NCI-H69 (cell line): Measurements from ENCODE around the gene JPT2.
"Not testable (repeated sequence)": the region's sequence is repeated elsewhere in the genome, so short reads cannot be mapped to it uniquely, and the experiment has no call there.

ENCODE experiments used
- DNase-seq: peaks from one replicate; lab custom pipeline; 2025; lab: John Stamatoyannopoulos, UW

Gene JPT2

DNA sequence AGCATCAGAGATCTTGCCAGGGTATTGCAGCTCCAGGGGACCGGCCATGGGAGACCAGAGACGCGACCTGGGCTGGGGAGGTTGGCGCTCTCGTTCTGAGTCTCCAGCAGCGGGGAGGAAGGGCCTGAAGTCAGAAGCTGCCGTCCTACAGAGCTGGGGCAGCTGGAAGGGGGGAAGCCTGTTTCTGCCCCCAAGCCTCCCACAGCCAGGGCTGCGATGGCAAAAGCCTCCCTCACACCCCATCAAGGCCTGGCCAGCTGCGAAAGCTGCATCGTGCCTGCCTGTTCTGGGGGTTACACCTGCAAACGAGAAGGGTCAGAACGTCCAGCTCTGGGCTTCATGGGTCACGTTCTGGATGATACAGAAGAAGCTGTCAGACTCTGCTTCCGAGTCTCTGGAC is 54.0 kb downstream of the JPT2 start:
- no peak for DNase-seq

- DNase-seq, result not testable (repeated sequence)
Measured at GRCh38 chr16:1732551-1732987, 54.5 kb downstream of the JPT2 start.

DNA sequence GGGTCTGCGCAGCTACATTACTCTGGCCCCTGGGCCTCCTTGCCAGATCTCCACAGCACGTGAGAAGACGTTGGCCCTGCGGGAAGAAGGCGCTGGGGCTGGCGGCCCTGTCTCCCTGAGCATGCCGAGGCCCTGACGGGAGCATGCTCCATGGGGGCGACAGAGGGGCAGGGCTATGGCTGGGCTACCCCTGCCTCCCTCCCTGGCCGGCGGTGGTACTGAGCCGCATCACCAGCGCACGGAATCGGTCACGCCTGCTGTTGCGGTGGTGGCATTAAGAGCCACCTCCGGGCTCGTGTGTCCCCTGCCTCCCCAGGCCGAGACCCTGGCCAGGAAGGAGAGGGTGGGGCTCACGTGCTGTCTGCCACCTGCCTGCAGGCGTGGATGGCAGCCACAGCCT is 56.0 kb downstream of the JPT2 start:
- no peak for DNase-seq

DNA sequence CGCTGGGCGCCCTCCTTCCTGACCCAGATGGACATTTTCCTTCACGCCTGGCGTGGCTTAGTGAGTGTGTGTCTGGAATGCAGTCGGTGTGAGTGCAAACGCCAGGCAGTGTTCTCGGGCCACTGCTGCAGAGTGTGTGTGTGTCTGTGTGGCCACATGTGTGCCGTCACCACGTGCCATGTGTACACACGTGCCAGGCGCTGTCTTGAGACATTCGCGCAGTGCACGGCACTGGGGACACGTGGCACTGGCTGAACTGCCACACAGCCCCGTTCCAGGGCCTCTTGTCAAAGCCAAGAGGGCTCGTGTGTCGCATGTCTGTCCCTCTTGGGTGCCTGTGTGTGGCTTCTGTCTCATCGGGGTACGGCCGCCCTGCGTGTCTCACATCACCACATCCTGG is 56.7 kb downstream of the JPT2 start:
- no peak for DNase-seq

- DNase-seq, result no peak
Measured at GRCh38 chr16:1740234-1740633, 62.2 kb downstream of the JPT2 start.

- no peak for DNase-seq
Measured at GRCh38 chr16:1740781-1741490, 62.9 kb downstream of the JPT2 start.

DNA sequence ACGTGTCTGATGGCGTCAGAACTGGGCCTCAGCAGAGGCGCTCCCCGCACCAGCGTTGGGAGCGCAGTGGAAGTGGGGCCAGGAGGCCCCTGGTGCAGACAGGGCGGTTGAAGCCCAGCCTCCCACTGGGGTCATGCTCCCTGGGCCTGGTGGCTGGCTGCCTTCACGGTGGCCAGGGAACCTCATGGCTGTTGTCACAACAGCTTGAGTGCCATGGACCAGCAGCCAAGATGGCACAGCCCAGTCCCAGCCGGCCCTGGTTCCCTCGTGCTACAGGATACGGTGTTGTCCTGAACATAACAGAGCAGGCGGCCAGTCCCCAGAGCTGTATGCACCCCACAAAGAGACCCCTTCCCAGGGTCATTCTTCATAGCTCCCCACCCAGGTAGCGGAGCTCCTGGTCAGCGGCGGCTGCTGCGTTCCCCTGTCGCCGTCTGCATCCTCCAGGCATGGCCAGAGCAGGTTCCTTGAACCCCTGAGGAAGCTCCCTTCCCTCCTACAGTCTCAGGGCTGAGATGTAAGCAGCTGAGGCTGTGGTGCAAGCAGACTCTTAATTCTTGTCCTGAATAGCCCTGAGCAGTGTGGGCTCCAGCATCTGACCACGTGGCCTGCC is 63.6 kb downstream of the JPT2 start:
- no peak for DNase-seq

DNA sequence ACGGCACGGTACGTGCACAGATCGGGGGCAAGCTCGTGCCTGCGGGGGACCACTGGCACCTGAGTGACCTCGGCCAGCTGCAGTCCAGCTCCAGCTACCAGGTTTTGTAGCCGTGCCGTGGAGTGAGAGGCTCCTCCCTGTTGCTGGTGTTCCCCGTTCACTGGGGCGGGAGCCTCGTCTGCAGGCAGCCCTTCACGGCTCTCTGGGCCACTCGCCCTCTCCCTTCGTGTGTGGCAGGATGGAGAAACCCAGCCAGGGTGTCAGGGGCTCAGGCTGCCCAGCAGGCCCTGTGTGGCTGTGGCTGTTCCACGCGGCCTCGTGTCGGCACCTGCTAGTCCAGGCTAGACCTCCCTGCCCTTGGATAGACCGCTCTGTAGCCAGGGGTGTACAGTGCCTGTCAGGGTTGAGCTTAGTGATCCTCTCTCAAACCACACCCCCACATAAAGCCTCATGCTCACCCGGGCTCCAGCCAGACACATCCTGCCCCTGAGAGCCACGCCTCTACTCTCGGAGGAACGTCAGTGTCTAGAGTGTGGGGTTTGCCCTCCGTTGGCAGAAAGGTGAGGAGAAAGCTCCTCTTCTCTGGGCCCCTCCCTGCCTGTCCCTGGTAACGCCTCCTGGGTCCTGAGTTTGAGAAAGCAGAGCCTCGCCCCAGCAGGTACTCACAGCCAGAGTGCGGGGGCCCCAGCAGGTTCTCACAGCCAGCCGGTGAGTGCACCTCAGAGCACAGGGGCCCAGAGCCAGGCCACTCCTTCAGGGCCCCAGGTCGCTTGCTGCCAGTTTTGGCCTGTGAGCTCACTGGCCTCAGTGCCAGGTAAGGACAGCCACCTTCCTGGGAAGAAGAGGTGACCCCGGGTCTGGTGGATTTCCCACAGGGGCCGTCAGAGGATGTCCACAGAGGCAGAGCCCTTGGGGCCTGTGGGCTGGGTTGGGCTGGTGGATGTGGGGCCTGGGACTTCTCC is 65.6 kb downstream of the JPT2 start:
- DNase-seq, result no peak

DNA sequence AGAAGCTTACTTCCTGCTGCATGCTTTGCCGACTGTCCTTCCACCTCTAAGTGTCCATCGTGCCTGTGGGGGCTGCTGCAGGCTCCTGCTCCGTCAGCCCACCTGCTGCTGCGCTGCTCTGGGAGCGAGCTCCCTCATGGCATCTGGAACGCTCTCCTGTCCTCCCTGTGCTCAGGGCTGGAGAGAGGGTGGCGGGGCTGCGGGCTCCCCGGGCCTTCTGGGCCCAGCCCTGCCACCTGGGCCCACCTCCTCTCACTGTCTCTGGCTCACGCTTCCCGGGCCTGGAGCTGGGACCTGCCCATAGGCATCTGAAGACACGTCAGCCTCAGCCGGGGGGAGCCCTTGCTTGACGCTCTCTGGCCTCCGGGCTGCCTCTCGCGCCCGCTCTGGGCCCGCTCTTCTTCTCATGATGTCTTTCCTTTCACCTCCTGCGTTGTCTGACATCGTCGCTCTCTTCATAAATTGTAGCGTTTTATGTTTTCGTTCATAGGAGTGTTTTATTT is 66.3 kb downstream of the JPT2 start:
- no peak for DNase-seq

- DNase-seq, result no peak
Measured at GRCh38 chr16:1745181-1745899, 67.3 kb downstream of the JPT2 start.

GRCh38 chr16:1745900-1746692 is 68.0 kb downstream of the JPT2 start:
- no peak for DNase-seq

- no peak for DNase-seq
Measured at GRCh38 chr16:1746693-1747195, 68.7 kb downstream of the JPT2 start.

DNA sequence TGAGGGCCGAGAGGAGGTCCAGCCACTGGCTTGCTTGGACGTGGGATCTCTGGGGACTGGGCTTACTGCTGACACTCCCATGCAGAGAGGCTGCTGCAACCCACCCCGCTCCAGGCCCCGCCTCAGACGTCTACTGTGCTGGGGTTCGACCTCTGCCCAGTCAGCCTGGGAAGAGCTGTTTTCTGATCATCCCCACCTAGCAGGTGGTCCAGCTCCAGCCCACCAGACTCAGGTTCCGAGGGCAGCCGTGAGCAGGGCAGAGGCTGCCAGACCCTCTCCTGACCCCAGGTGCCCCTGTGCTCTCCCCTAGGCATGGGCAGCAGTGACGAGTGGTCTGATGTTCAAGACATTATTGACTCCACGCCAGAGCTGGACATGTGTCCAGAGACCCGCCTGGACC is 69.9 kb downstream of the JPT2 start:
- DNase-seq, result no peak

DNA sequence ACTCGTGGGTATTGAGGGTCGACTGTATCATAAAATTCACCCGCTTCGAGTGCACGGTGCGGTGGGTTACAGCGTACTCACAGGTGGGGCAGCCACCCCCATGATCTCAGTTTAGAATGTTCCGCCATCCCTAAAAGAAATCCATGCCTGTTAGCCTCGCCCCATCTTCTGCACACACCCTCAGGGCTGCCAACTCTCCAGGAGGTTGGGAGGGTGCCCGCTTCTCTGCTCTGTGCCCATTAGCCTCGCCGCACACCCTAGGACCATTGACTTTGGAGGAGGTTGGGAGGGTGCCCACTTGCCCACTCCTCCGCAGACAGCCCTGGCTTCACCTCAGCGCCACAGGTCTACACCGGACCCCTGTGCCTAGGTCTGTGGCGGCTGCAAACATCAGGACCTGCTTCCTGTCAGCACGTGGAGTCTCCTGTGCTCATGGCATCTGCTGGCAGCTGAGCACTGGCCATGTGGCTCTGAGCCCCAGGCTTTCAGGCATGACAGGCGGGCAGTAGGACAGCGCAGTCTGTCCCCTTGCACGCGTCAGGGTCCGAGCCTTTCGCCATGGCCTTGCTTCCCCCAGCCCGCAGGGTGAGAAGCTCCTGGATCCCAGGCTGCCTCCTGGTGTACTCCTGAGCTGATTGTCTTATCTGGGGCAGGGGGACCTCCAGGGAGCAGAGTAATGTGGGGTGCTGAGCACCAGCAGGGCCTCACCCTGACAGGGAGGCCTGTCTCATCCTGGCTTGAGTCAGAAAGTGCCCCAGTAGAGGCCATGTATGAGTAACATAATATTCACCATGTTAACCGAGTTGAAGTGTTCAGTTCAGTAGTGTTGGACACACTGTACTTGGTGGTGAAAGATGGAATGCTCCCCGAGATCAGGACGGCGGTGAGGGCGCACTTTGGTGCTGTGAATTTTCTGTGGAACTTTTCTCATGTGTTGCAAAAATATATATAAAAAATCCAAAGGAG is 71.4 kb downstream of the JPT2 start:
- no peak for DNase-seq
